Heart left ventricle (tissue), 16 donors: ENCODE results near the gene LRRC26. TPM values are rescaled to one million over a fixed set of nuclear protein-coding genes. Genes with fewer than 3 reads are reported as not detected.

Experiments used
- ATAC-seq, 4 donors: fragments of 200-7000 bp; cut with Tn5 transposase; one replicate each; pipeline ENCODE4 v1.9.1; 2020 to 2022; ENCODE audit warnings: moderate library complexity in 4 of 4, mild to moderate bottlenecking in 3 of 4, moderate number of reproducible peaks in 1 of 4
- DNase-seq, 5 donors: peaks; one replicate each; pipeline ENCODE4 v3.0.0-alpha.2; 2020
- H3K27ac ChIP-seq, 12 donors: fragments of 200-600 bp; sonication (generic) in 4 of 12; one replicate each; pipeline versions ENCODE4 v1.5.0 to v1.8.0; 2016 to 2022; ENCODE audit warnings: mild to moderate bottlenecking in 2 of 12
- H3K27me3 ChIP-seq, 9 donors: fragments of 200-600 bp; sonication (generic) in 2 of 9; one replicate each; pipeline versions ENCODE4 v1.5.1 to v1.8.0; 2016 to 2022; ENCODE audit warnings: mild to moderate bottlenecking in 3 of 9
- H3K36me3 ChIP-seq, 9 donors: fragments of 200-600 bp; sonication (generic) in 2 of 9; one replicate each; pipeline versions ENCODE4 v1.5.0 to v1.8.0; 2018 to 2022; ENCODE audit warnings: mild to moderate bottlenecking in 2 of 9
- H3K4me1 ChIP-seq, 12 donors: fragments of 200-600 bp; sonication (generic) in 4 of 12; one replicate each; pipeline versions ENCODE4 v1.5.0 to v1.8.0; 2016 to 2022; ENCODE audit warnings: mild to moderate bottlenecking in 3 of 12
- H3K4me3 ChIP-seq, 12 donors: fragments of 200-600 bp; sonication (generic) in 4 of 12; one replicate each; pipeline versions ENCODE4 v1.5.0 to v1.8.0; 2017 to 2022; ENCODE audit warnings: mild to moderate bottlenecking in 9 of 12, moderate library complexity in 4 of 12
- H3K9me3 ChIP-seq, 12 donors: fragments of 200-600 bp; sonication (generic) in 4 of 12; one replicate each; pipeline versions ENCODE4 v1.5.0 to v1.8.0; 2016 to 2022; ENCODE audit warnings: mild to moderate bottlenecking in 1 of 12
- CTCF ChIP-seq, 12 donors: fragments of 200-600 bp; sonication (generic) in 4 of 12; IDR thresholded peaks; one replicate each; pipeline versions ENCODE4 v1.5.0 to v1.8.0; 2018 to 2022; ENCODE audit warnings: antibody characterized with exemption in 12 of 12, mild to moderate bottlenecking in 5 of 12
- POLR2A ChIP-seq, 2 donors: fragments of 450-650 bp; IDR thresholded peaks; one replicate each; pipeline ENCODE4 v1.6.1; 2017; ENCODE audit warnings: antibody characterized with exemption in 2 of 2, mild to moderate bottlenecking in 2 of 2, moderate library complexity in 2 of 2
- WGBS, 4 donors: extraction: QIAGEN DNeasy Blood & Tissue Kit in 2 of 4; methylation state at CpG; one replicate each; pipeline versions ENCODE4 v1.1.5 to v1.1.7; 2013 to 2018; 5-methylcytosine and 5-hydroxymethylcytosine counted together
- intact Hi-C, 10 donors: fragments of 100-400 bp; cut with DNase I; formaldehyde crosslinking; loops; one replicate each; pipeline versions ENCODE4 v1.11.1 to v1.14.2; 2022
- polyA plus RNA-seq, 2 donors: library from polyadenylated mRNA; stranded (reverse); fragments of 200-250 nt; gene quantifications; one replicate each; pipeline ENCODE4 v1.2.3, GENCODE V29; 2013
- total RNA-seq, 9 donors: library from RNA; depleted of rRNA in 2 of 9; stranded (reverse); fragments of >200 nt in 2 of 9; fragmentation: NEBNext Ultra II Directional in 3 of 9; extraction: Animal tissue kit (Norgen Biotek cat#: 25700) in 3 of 9; gene quantifications; one replicate each; pipeline versions ENCODE4 v1.1.0 to v1.2.4, GENCODE V29; 2016 to 2023
- donor health status: ischemic (EF 13 %, LVEDD 7.1; RV severe dilation, severe dysfunction).
- donor health status: healthy with polysubstance abuse.
- donor health status: DM: no; HTN: yes; CAD: no.
- donor health status: DM: no; HTN: no; CAD: no.
- donor health status: ischemic (EF 25% LVEDD 6.9; RV normal size, moderate dysfunction).
- donor health status: ischemic (EF 25% LVEDD 5.7; RV mildly dilated, moderate dysfunction).
- donor health status: healthy.
- donor health status: DM: yes; HTN: yes; CAD: no.
- donor health status: ischemic (EF 35%, LVEDD 5.7; RV mildly dilated, moderate dysfunction).
- donor health status: nonischemic (EF 11% LVEDD 7.7; RV severe dilation, severe dysfunction).
- donor health status: DM: yes; HTN: yes; CAD: no.
- donor health status: PGD.
- donor health status: ischemic (EF 29% LVEDD 5.4; RV normal size, mild dysfunction).
- donor health status: nonischemic (EF 23%, LVEDD 6.1; RV moderate dilation, normal function).

Gene LRRC26
- total and polyA plus RNA-seq, 11 donors: not detected

DNA sequence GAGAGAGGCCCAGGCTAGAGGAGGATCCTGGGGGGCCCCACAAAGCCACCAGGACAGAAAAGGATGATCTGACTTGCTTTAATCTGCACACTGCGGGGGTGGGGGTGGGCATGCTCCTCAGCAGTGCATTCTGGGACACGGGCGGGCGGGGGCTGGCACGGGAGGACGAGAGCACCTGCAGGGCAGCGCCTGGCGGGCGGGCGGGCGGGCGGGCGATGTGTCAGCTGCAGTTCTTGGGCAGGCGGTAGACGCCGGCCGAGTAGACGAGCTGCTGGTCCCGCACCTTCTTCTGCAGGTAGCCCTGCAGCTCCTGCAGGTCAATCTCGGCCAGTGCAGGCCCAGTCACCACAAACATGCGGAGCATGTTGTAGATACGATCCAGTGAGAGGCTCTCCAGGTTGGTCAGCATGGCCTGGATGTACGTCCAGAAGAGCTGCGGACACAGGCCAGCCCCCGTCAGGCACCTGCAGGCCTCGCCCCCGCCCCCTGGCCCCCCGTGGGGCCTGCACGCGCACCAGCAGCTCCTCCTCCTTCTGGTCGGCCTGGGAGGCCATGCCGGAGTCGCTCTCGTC, 5.0 kb upstream of the LRRC26 start:
- TF ChIP-seq CTCF (IDR thresholded peaks at IDR 0.05): no peak
- TF ChIP-seq POLR2A (IDR thresholded peaks at IDR 0.05): no peak

DNA sequence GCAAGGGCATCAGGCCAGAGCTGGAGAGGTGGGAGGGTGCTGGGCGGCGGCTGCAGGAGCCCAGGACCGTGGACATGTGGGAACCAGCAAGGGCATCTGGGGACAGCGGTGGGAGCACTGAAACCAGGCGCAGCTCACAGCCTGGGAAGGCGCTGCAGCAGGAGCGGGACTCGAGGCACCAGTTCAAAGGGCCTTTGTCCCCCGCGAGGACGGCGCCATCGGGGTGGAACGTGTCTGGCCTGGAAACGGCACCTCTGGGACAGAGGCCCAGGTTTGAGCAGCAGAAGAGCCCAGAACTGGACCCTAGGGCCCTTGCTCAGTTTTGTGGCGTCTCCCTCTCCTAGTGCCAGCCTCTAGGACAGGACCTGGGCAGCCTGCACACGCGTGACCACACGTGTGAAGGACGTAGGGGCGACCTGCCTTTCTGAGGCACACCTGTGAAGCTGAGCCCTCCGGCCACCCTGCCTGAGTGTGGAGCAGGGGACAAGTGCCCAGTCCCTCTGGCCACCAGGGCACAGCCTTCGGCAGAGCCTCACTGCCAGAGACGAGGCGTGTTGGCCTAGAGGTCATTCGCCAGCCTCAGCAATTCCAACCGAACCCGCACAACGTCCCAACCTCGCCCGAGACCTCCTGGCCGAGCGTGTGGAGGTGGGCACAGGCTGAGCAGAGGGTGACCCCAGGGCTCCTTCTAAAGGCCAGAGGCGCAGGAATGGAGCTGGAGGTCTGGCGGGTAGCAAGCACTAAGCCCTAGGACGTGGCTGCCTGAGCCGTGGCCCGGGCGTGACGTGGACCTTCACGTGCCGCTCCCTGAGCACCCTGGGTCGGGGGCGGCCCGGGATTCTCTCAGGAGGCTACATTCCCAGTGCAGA, 4.2 kb upstream of the LRRC26 start:
- ATAC-seq: no peak
- Histone ChIP-seq H3K4me1 (peaks cover 0 to 15% (median 7%) of the 10 kb centered on the region in 12 donors), H3K4me3 (no peak overlapping the region), H3K27ac (no peak overlapping the region), H3K27me3 (peaks cover 5 to 36% (median 15%) of the 10 kb centered on the region in 9 donors), H3K9me3 (no peaks in the 10 kb centered on the region), H3K36me3 (peaks cover 0 to 22% (median 14%) of the 10 kb centered on the region in 9 donors)
- 78 to 84% (median 83%) methylated on average over 41 to 45 of the region's 45 CpGs for WGBS, 4 donors
- intact Hi-C loops: no loop called here
- no peak for TF ChIP-seq POLR2A (IDR thresholded peaks at IDR 0.05)
- TF ChIP-seq CTCF (IDR thresholded peaks at IDR 0.05): no peak
- no peak for DNase-seq

More for the DNA sequence above, 5.0 kb upstream of the LRRC26 start:
- DNase-seq (no peak), ATAC-seq (no peak)
- Histone ChIP-seq H3K27me3 (peaks cover under 1 to 29% (median 9%) of the 10 kb centered on the region in 9 donors), H3K9me3 (no peaks in the 10 kb centered on the region), H3K4me3 (no peak overlapping the region), H3K27ac (no peak overlapping the region), H3K4me1 (peaks cover 0 to 7% (median under 1%) of the 10 kb centered on the region in 12 donors), H3K36me3 (peaks cover 0 to 30% (median 19%) of the 10 kb centered on the region in 9 donors)
- intact Hi-C loops: no loop called here
- 30 to 58% (median 45%) methylated on average over 6 to 34 of the region's 34 CpGs for WGBS, 4 donors

- intact Hi-C loops: no loop called here
- WGBS, 4 donors: 65 to 75% (median 69%) methylated on average over 10 to 21 of the region's 21 CpGs
- ATAC-seq (no peak), DNase-seq (peak in 1 of 5 donors; percentile 23)
- no peak overlapping the region for H3K4me3 ChIP-seq
- H3K27ac ChIP-seq: no peak overlapping the region
- H3K27me3 ChIP-seq: peaks cover 9 to 45% (median 20%) of the 10 kb centered on the region in 9 donors
- H3K36me3 ChIP-seq: peaks cover 0 to 13% (median 6%) of the 10 kb centered on the region in 9 donors
- peaks cover 4 to 23% (median 13%) of the 10 kb centered on the region in 12 donors for H3K4me1 ChIP-seq
- H3K9me3 ChIP-seq: no peaks in the 10 kb centered on the region
- TF ChIP-seq POLR2A (IDR thresholded peaks at IDR 0.05) (no peak), CTCF (IDR thresholded peaks at IDR 0.05) (no peak)
Measured at GRCh38 chr9:137172901-137173795, 3.3 kb upstream of the LRRC26 start.
